ENCODE measurements around the gene CA10. TPM values are rescaled to one million over a fixed set of nuclear protein-coding genes. Genes with fewer than 3 reads are reported as not detected.

CA10 gene
- total RNA-seq, 2 donors from 2014 or later, result 0.22 to 0.37 TPM

DNA sequence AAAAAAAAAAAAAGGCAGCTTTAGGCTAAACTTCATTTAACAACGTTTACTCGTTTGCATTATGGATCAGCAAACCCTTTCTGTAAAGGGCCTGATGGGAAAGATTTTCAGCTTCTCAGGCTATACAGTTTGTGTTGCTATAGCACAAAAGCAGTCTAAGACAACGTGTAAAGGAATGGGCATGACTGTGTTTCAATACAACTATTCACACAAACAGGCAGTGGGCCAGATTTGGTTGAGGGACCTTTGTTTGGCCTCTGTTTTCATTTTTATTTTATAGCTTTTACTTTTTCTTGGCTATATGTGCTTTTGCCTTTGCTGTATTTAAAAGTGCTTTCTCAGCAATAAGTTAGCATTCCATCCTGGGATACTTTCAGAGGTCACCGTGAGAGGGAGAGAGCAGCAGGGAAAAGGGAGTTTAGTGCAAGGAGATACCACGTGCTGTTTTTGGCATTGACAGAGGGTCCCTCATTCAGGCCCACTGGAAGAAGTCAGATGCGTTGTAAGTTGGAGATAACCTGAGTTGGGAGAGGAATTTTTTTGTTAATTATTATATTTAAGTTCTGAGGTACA, 562.6 kb downstream of the CA10 start:
- no peak for TF ChIP-seq CTCF (conservative IDR thresholded peaks at IDR 0.05)
- H3K27ac Mint-ChIP-seq, result no peak overlapping the region
- peaks cover 4% of the 10 kb centered on the region for H3K27me3 Mint-ChIP-seq (ENCODE audit: insufficient read depth)
- Histone ChIP-seq H3K9me3 (ENCODE audit: control insufficient read depth, low read length) (no peaks in the 10 kb centered on the region), H3K4me1 (ENCODE audit: control insufficient read depth, insufficient read depth, low read length) (peaks cover 7% of the 10 kb centered on the region), H3K36me3 (ENCODE audit: control insufficient read depth, insufficient read depth, low read length) (no peaks in the 10 kb centered on the region), H3K9ac (ENCODE audit: extremely low read depth, low read length, poor library complexity, severe bottlenecking) (no peak overlapping the region), H3K27me3 (ENCODE audit: control insufficient read depth, insufficient read depth, low read length, poor library complexity, severe bottlenecking) (no peaks in the 10 kb centered on the region), H3K4me3 (ENCODE audit: low read length) (no peak overlapping the region), H3K27ac (ENCODE audit: low read depth, low read length) (no peak overlapping the region)
- no peak for DNase-seq
- 90 to 95% methylated on average over 4 to 6 of the region's 6 CpGs for WGBS, 2 experiments (ENCODE audit: insufficient coverage in 1 of 2, insufficient read length in 1 of 2)
- peaks cover 30% of the 10 kb centered on the region for H3K4me1 Mint-ChIP-seq
- no peaks in the 10 kb centered on the region for H3K9me3 Mint-ChIP-seq
- no peak overlapping the region for H3K4me3 Mint-ChIP-seq
- no peaks in the 10 kb centered on the region for H3K36me3 Mint-ChIP-seq (ENCODE audit: low read depth)

- Histone ChIP-seq H3K27me3 (ENCODE audit: control insufficient read depth, insufficient read depth, low read length, poor library complexity, severe bottlenecking) (no peaks in the 10 kb centered on the region), H3K4me1 (ENCODE audit: control insufficient read depth, insufficient read depth, low read length) (no peaks in the 10 kb centered on the region), H3K36me3 (ENCODE audit: control insufficient read depth, insufficient read depth, low read length) (no peaks in the 10 kb centered on the region), H3K9ac (ENCODE audit: extremely low read depth, low read length, poor library complexity, severe bottlenecking) (no peak overlapping the region), H3K27ac (ENCODE audit: low read depth, low read length) (no peak overlapping the region), H3K4me3 (ENCODE audit: low read length) (no peak overlapping the region), H3K9me3 (ENCODE audit: control insufficient read depth, low read length) (peaks cover 15% of the 10 kb centered on the region)
- Mint-ChIP-seq H3K27me3 (ENCODE audit: insufficient read depth) (peaks cover 1% of the 10 kb centered on the region), H3K27ac (no peak overlapping the region), H3K9me3 (peaks cover 17% of the 10 kb centered on the region), H3K36me3 (ENCODE audit: low read depth) (no peaks in the 10 kb centered on the region), H3K4me3 (no peak overlapping the region), H3K4me1 (no peaks in the 10 kb centered on the region)
- TF ChIP-seq CTCF (conservative IDR thresholded peaks at IDR 0.05), result no peak
- no peak for DNase-seq
- WGBS, 2 experiments (ENCODE audit: insufficient coverage in 1 of 2, insufficient read length in 1 of 2), result 96 to 100% methylated on average over 3 to 4 of the region's 4 CpGs
Observed at GRCh38 chr17:51590071-51590656, 568.4 kb downstream of the CA10 start.

GRCh38 chr17:51588063-51588462, 570.5 kb downstream of the CA10 start:
- H3K27me3 Mint-ChIP-seq (ENCODE audit: insufficient read depth), result peaks cover 1% of the 10 kb centered on the region
- no peak for TF ChIP-seq CTCF (conservative IDR thresholded peaks at IDR 0.05)

More at GRCh38 chr17:51588063-51588462, 570.5 kb downstream of the CA10 start:
- no peak overlapping the region for H3K9ac ChIP-seq (ENCODE audit: extremely low read depth, low read length, poor library complexity, severe bottlenecking)
- no peak overlapping the region for H3K4me3 Mint-ChIP-seq
- peaks cover 17% of the 10 kb centered on the region for H3K9me3 Mint-ChIP-seq
- H3K4me3 ChIP-seq (ENCODE audit: low read length), result no peak overlapping the region
- H3K4me1 ChIP-seq (ENCODE audit: control insufficient read depth, insufficient read depth, low read length), result no peaks in the 10 kb centered on the region
- no peak overlapping the region for H3K27ac Mint-ChIP-seq
- H3K36me3 ChIP-seq (ENCODE audit: control insufficient read depth, insufficient read depth, low read length), result no peaks in the 10 kb centered on the region
- H3K27ac ChIP-seq (ENCODE audit: low read depth, low read length), result no peak overlapping the region
- no peak for DNase-seq
- H3K27me3 ChIP-seq (ENCODE audit: control insufficient read depth, insufficient read depth, low read length, poor library complexity, severe bottlenecking), result no peaks in the 10 kb centered on the region
- no peaks in the 10 kb centered on the region for H3K36me3 Mint-ChIP-seq (ENCODE audit: low read depth)
- H3K4me1 Mint-ChIP-seq, result no peaks in the 10 kb centered on the region
- WGBS, 2 experiments (ENCODE audit: insufficient coverage in 1 of 2, insufficient read length in 1 of 2), result 93 to 100% methylated on average over 1 to 2 of the region's 2 CpGs
- peaks cover 15% of the 10 kb centered on the region for H3K9me3 ChIP-seq (ENCODE audit: control insufficient read depth, low read length)
